Stimulated activated CD4-positive, alpha-beta T cell treated with anti-CD3 and anti-CD28 coated beads, TNF-alpha, amount 100 ng/mL, for 24 hours (primary cell): Measurements from ENCODE around the gene CHST15.

Experiments
- DNase-seq, 3 experiments: peaks; one replicate each; pipeline ENCODE4 v3.0.0-alpha.2; 2020; ENCODE audit warnings: low read depth in 3 of 3

CHST15 gene

DNA sequence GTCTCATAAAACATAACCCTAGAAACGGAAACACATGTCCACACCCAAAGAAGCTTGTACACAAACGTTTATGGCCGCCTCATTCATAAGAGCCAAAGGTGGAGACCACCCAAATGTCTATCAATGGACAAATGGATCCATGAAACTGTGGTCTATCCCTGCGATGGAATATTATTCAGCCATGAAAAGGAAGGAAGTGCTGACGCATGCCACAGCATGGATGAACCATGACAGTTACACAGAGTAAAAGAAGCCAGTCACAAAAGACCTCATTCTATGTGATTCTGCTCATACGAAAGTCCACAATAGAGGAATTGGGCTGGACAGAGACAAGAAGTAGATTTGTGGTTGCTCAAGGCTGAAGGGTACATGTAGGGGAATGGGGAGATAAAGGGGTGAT, 10.8 kb downstream of the CHST15 start:
- DNase-seq, result no peak

DNA sequence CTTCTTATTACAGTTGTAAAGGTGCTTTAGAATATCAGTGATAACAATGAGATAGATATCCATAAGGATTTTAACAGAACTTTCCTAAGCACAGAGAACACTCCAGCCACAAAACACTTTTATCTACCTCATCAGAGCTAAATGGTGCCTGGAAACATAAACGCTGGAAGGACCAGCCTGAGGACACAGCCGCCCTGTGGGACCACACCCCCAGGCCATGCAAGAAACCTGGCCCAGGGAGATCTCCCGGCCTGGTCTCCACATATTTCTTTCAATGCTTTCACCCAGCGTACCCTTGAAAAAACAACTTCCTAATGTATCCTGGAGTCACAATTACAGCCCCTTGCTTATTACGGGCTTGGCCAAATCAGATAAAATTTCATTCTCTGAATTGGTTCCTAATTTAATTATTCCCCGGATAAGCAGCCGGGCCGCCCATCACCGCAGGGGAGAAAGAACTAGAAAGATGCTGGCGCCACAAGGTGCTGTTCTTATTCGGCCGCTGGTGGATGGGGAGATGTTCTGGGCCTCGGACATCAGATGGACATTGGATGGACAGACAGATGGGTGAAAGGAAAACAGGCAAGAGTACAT, 11.8 kb downstream of the CHST15 start:
- no peak for DNase-seq

DNA sequence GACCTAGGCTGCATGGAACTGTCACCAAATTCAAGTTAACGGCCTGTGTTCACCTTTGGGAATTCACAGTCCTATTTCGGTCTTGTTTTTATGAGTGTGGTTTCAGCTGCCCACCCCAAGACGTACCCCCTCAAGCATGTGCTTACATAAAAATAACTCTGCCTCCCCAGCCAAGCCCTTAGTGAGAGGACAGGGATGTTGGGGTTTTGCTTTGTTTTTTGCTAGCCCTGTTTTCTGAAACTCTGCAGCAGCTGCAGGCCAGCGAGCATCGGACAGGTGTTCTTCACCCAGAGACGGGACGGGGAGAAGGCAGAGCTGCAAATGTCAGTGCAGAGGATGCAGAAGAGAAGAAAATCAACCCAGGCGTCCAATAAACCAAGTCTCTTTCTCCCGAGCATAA, 13.5 kb downstream of the CHST15 start:
- DNase-seq, result no peak

DNA sequence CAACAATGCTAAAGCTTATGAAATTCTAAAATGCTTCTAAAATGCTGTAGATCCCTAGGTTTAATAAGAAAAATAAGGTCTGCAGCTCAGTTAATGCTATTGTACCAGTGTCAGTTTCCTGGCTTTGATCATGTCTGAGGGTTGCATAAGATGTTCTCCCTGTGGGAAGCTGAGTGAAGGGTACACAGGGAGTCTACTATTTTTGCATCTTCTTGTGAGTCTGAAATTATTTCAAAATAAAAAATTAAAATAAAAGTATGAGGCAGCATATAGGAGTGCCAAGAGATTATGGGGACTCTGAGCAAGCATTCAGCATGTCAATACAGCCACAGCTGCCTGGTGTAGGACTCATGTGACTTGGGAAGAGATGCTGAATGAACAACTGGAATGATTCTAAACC, 14.7 kb downstream of the CHST15 start:
- no peak for DNase-seq

DNA sequence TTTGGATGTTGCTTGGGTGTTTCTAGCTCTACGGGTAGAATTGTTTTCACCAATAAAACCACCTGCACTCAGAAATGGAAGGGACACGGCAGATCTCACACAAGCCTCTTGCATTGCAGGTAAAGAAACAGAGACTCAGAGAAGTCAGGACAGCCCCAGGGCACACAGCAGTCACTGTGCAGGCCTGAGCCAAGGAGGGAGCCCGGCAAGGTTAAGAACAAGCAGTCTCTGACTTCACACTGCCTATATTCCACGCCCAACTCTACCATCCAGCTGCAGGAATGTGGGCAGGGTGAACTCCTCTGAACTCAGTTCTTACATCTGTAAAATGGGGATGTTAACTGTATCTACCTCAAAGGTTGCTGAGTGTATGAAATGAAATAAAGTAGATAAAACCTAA, 15.4 kb downstream of the CHST15 start:
- DNase-seq, result no peak

DNA sequence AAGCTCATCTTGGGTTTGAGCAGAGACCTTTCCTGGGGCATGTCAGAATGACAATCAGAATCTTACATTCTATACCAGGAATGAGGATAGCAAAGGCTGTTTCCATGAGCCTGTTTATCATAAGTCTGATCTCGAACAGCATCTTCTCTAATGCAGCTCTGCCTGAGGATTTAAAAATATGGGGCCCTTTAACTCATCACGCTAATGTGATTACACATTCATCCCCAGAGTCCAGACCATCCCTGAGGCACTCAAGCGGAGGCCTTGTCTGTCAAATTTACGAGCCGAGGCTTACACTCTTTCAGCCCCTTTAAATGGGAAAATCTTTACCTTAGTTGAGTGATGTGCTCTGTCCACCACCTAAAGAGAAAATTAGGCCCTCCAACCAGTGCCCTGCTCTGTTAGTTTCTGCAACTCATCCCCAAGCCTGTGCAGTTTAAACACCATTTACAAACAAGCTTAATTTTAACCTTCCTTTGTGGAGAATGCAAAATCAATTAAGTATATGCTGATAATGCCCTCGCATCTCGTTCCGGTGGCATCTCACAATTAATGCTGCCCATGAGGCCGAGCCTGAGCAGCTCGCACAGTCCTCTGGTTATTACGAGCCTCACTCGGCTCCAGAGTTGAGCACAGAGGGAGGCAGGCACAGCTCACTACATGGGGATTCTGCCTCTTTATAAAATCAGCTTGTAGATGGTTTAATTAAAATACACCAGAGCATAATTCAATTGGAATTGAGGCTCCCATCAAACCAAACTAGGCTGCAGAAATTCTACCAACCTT, 16.0 kb downstream of the CHST15 start:
- DNase-seq, result no peak

DNA sequence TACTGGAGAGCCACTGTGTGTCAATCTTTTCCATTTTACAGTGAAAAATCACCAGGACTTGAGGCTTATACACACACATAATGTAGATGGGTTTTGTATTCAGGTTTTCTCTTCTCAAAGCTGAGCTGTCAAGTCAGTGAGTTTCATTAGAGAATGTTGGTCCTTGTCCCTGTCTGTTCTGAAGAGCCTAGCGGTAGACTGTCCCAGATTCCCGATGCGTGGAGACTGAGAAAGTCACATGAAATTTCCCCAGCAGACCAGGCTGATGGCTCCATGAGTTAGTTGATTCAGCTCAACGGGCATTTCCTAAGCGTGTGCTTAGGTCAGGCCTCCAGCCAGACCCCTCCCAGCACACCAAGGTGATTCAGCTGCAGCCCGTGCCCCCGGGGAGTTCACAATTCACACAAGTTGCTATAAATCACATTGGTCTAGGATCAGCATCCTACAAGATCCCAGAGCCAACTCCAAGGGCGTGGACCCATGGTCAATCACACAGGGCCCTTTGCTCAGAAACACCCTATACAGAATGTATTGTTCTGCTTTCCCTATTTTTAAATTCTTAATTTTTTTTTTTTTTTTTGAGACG, 17.2 kb downstream of the CHST15 start:
- DNase-seq, result no peak

DNA sequence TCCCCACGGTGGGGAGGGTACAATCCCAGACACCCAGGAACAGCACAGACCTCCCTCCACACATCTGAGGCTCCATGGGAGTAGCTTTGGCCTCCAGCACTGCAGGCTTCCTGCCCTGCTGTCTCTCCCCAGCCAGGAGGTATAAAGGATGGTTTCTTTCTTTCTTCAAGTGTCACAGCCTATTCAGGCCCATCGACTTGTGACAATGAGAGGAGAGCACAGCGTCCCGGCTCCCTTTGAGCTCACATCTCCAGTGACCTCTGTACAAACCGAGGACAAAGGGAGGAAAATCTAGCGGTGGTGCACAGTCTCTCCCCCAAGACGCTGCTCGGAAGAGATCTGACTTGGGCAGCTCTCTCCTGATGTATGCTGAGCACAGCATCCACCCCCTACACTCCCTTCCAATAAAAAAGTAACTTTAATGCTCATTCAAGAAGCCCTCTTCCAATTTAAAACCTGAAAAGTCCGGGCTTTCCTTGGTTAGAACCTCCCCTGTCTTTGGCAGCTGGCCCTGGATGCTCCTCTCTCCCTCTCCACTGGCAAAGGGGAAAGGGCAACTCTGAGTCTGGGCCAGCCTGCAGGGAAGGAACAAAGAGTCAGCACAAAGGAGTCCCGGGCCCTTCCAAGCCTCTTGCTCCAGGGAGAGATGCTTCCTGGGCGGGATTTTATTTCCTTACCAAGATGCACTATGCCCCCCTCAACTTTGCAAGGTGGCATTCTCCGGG, 18.0 kb downstream of the CHST15 start:
- no peak for DNase-seq

DNA sequence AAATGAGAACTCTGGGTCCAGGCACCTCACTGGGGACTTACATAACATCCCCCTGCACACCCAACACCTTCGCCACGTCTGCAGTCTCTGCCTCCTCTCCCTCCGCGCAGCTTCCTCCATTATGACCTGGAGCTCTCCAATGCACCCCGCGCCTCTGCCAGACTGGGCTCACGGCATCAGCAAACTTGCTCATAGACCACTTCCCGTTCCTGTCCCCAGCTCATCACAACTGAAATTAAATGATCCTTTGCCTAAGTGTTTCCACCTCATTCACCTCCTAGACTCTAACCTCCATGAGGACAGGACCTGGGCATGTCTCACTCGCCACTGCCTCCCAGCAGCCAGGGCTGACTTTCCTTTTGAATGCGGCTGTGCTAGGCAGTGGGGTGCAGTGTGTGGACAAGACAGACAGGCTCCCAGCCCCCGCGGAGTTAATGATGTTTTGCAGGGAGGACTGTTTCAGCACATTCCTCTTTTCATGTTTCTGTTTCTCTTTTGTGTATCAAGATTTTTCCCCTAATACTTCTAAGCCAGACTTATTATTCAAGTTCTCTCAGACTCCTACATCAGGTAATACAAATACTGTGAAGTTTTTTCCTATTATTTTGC, 18.8 kb downstream of the CHST15 start:
- no peak for DNase-seq

DNA sequence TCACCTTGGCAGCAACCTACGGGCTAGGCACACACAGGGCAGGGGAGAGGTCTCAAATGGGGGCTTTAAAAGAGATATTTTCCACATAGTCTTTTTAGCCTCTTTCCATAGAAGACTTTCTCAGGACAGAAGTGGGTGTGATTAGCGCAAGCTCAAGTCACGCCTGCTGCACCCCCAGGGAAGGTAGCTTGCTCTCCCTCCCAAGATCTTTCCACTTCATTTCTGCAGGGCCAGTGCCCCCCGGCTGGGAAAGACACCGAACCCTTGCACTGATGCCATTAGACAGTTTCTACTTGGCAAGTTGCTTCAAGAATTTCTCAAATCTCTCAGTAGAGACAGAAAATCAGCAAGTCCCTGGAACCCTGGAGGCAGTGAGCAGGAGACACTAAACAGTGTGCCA, 19.4 kb downstream of the CHST15 start:
- no peak for DNase-seq

DNA sequence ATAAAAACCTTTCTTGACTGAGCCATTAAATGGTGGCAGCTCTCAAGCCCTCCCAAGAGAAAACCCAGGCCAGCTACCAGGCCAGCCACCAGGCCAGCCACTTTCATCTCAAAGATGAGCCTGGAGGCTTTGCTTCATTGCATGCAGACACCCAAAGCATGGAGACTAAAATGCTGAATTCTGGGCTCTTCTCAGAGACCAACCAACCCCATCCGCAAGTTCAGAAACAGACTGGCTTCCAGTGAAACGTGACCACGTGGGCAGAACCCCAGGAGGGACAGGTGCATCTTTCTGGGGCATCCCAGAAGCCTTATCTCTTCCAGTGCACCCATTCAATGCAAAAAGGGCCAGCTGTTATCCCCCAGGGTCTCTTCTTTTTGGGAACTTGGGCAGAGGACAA, 20.9 kb downstream of the CHST15 start:
- DNase-seq, result no peak

DNA sequence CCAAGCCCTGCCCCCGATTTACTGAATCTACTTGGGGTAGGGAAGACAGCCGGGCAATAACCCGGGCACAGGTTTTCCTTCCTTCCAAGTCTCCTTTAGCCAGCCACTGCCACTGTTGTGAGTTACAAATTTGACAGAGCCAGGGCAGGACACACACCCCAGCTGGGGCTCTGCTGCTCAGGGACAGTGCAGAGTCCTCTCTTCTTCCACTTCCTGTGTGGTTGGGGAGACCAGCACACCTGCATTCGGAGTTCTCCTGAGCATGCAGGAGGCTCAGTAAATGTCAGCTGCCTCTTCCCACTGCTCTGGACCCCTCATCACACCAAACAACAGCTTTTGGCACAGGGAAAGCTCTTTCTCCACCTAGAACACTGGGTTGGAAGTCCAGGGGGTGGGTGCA, 21.3 kb downstream of the CHST15 start:
- DNase-seq, result no peak

DNA sequence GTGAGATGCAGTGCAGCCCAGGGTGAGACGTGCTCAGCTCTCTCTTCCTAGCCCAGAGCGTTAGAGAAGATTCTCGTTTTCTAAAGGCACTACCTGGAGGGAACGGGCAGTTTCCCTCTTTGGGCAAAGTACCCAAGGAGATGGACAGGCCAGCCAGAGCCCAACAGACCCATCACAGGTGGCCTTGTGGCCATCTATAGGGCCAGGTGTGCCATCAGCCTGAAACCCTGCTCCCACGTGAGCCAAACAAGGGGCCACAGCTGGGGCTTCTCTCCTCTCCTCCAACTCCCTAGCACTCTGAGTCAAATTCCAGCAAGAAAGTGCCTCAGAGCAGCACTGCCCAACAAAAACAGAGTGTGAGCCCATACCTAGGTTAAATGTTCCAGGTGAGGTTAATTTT, 22.3 kb downstream of the CHST15 start:
- no peak for DNase-seq

DNA sequence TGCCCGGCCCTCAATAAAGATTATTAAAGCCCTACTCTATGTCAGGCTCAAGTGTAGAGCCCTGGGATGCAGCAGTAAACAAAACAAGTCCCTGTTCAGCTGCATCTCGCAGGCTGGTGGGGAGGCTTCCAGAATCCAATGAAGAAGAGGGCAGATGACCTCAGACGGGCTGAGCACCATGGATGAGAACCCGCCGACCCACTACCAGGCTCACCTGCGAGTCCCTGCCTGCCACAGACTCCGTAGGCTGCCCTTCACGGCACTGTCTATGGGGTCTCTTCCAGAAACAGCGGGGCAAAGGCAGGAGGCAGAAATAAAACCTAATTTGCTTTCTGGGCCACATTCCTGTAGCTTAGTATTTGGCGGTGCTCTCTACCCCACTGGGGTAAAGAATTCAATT, 22.7 kb downstream of the CHST15 start:
- DNase-seq, result no peak

DNA sequence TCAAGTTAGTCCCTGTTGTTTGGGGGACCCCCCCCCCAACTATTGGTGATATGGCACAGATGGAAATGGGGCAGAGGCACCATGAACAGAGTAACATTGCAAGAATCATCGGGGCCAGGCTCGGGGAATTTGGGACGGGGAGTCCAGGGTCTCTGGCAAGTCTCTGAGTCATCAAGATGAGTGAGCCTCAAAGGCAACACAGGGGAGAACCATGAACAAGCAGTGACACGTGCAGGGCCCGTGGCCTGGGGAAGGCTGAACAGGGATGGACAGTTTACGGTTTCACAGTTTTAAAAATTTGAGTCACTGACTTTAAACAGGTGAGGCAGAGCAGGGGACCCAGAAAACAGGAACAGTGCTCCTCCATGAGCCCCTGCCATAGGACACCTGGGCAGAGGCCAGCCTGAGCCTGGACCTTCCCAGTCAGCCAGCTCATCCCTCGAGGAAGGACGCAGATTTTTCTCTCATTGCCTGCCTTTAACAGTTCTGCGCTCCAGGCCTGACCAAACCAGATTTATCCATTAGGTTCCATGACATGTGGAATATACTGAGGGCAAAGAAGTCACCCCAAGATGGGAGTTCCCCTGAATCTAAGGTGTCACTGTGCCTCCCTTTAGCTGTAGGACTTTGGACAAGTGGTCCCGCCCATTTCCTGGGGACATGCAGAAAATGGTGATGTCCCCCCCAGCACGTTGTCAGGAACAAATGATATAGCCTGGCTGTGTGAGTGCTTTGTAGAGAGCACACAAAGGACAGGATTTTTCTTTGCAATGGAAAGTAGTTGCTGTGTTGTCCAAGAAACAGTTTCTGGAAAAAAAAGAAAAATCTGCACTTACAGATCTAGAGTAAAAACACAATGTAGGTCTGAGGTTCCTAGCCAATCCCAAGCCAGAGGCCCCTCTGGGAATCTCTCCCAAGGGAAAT, 23.8 kb downstream of the CHST15 start:
- DNase-seq, result no peak

DNA sequence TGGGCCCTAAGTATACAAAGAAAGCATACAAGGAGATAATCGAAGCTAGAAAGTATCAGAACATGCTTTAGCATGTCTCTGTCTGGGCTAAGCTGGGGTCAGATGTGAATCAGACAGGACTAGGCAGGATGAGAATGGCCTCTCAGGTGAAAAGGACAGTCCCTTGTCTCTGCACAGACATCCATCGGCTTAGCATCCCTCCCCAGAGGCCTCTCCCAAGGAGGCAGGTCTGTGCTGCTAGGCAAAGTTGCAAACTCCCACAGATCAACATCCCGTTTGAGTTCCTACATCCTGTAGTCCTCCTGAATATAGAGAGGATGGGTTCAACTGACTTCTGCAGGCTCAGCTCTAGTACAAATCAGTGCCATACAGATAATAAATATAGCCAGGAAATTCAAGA, 24.5 kb downstream of the CHST15 start:
- DNase-seq, result no peak

DNA sequence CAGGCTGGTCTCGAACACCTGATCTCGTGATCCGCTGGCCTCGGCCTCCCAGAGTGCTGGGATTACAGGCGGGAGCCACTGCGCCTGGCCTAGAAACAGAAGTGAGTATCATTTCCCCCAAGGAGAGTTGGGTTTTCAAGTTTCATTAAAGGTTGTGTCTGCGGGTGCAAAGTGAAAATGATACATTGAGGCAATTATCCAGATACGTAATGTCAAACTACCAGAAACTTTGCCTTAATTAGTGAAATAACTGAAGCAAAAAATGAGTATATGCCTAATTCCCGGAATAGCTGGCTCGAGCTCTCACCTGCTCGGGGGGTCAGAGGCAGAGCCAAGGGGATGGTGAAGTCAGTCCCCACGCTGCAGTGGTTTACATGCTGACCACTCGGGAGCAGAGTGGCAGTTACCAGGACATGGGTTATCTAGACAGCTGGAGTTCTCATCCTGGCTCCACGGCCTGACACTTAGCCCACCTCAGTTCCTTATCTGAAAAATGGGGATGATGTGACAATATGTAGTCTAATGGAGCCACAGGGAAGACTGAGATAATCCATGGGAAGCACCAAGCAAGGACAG, 25.5 kb downstream of the CHST15 start:
- no peak for DNase-seq

DNA sequence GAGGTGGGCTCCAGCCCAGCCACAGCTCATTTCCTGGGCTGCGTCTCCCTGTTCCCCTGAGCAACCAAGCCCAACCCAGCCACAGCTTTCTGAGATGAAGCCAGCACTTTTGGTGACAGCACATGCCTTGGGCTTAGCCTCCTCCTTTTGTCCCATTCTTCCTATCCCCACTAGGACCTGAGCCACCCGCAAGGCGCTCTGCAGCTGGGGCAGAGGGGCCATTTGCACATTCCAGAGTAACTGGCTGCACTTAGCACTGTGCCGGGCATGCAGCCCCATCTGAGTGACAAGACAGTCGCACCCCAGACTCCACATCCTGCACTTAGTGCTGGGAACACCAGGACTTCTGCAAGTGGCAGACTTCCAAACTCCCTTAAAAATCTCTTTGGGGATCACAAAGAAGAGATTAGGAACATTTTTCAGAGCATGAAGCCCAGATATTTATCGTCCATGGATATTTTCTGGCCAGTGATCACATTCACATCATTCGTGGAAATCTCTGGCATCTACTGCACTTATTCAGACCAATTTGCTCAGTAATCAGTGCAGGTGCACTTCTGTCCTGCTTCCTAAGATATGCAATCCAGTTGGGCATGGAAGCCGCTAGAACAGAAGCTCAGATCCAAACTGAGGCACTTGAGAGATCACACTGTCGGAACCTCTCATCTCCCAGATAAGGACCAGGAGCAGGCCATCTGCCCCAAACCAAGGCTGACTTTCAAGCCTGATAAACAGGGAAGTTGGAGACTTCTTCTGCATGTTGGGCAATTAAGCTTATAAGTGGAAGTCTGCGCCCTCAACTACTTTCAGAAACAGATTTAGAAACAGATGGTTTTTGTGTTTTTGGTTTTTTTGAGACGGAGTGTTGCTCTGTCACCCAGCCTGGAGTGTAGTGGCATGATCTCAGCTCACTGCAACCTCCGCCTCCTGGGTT, 26.4 kb downstream of the CHST15 start:
- DNase-seq, result no peak

DNA sequence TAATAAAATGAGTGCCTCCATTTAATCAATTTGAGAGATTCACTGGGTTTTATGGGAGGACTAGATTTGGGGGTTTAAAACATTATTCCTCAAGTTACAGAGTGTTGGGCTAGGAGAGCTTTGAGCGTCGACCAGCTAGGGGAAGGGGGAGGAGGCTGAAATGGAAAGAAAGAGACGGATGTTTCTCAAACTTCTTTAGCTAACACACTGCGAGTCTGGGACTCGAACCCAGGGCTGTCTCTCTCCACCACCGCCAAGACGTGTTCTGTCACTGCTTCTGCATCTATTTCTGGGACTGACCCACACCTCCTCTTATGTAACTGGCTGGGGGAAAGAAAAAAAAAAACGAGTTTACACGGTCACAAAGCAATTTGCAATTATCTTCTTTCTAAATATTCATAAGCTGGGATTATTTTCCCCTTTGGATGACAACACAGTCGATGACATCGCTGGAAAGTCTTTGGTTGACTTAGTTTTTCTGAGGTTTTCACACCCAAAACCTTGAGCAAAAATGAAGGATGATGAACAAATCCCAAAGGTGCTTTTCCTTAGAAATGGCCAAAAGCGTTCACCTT, 27.2 kb downstream of the CHST15 start:
- DNase-seq, result no peak
